Endothelial cell of umbilical vein (primary cell): ENCODE data around the gene LSM6. TPM values are rescaled to one million over a fixed set of nuclear protein-coding genes. Genes with fewer than 3 reads are reported as not detected.

ENCODE experiments used
- BruUV-seq: library from RNA; stranded (reverse); fragments of 400-500 nt; replicated peaks from 2 replicates; lab custom pipeline; 2021; lab: Mats Ljungman, UMichigan
- CTCF ChIA-PET: fragments of 300-600, 350-600 bp; sonication (Branson Sonifier 250); formaldehyde crosslinking; loops from one replicate; lab custom pipeline; 2021; ENCODE audit warnings: antibody characterized with exemption, inconsistent platforms; lab: Charles Lee
- POLR2A ChIA-PET: fragments of 300-600, 350-600 bp; sonication (Branson Sonifier 250); formaldehyde crosslinking; loops from one replicate; lab custom pipeline; 2021; ENCODE audit warnings: antibody characterized with exemption, inconsistent platforms; lab: Charles Lee
- DNase-seq: peaks from one replicate; pipeline ENCODE4 v3.0.0-alpha.2; 2011; ENCODE audit warnings: low read depth, low spot score
- FAIRE-seq: peaks from 2 replicates; lab custom pipeline; 2011; peaks lifted over from hg19 to GRCh38; lab: Jason Lieb, UNC
- H2AFZ ChIP-seq: 2 replicates; pipeline ENCODE4 v1.6.0; 2012; ENCODE audit warnings: low read depth, low read length, control low read depth, inconsistent platforms
- H3K27ac ChIP-seq: 2 replicates; pipeline ENCODE4 v1.5.1; 2011; ENCODE audit warnings: low read depth, mild to moderate bottlenecking, control low read depth, low read length, moderate library complexity; ENCODE audit not compliant: insufficient read depth
- H3K27me3 ChIP-seq, 2 experiments: 2 replicates each; pipeline versions ENCODE4 v1.6.0 to v1.6.1; 2011; ENCODE audit warnings: low read length in 2 of 2, mixed read lengths in 1 of 2; ENCODE audit not compliant: control insufficient read depth in 2 of 2, insufficient read depth in 2 of 2
- H3K36me3 ChIP-seq, 2 experiments: 2 replicates in 1 of 2; 3 replicates in 1 of 2; pipeline ENCODE4 v1.5.1; 2011; ENCODE audit warnings: low read length in 2 of 2, mild to moderate bottlenecking in 1 of 2, moderate library complexity in 1 of 2; ENCODE audit not compliant: control insufficient read depth in 2 of 2, insufficient read depth in 2 of 2; ENCODE audit errors: extremely low read depth in 1 of 2
- H3K4me1 ChIP-seq: 3 replicates; pipeline ENCODE4 v1.5.1; 2011; ENCODE audit warnings: mild to moderate bottlenecking, low read length; ENCODE audit not compliant: control insufficient read depth, insufficient read depth; ENCODE audit errors: extremely low read depth
- H3K4me2 ChIP-seq: 2 replicates; pipeline ENCODE4 v1.6.1; 2011; ENCODE audit warnings: low read length, control low read depth, mixed read lengths; ENCODE audit not compliant: insufficient read depth
- H3K4me3 ChIP-seq, 3 experiments: fragments of 200-600 bp in 1 of 3; sonication (generic), shearing (Covaris generic) in 1 of 3; replicated peaks in 1 of 3; 2 replicates each; pipeline ENCODE4 v1.5.1; 2011 to 2016; ENCODE audit warnings: control low read depth in 3 of 3, low read length in 3 of 3, mild to moderate bottlenecking in 2 of 3, inconsistent platforms in 1 of 3, low read depth in 1 of 3, moderate library complexity in 1 of 3; ENCODE audit not compliant: insufficient read depth in 1 of 3
- H3K79me2 ChIP-seq: 2 replicates; pipeline ENCODE4 v1.6.0; 2012; ENCODE audit warnings: low read length, inconsistent platforms; ENCODE audit not compliant: control insufficient read depth, insufficient read depth
- H3K9ac ChIP-seq: replicated peaks from 2 replicates; pipeline ENCODE3; 2011; ENCODE audit warnings: low read length, control low read depth; ENCODE audit not compliant: insufficient read depth; ENCODE audit errors: extremely low read depth
- H3K9me1 ChIP-seq: replicated peaks from 3 replicates; pipeline ENCODE4 v1.6.0; 2011; ENCODE audit warnings: mild to moderate bottlenecking, low read length; ENCODE audit not compliant: control insufficient read depth, insufficient read depth; ENCODE audit errors: extremely low read depth
- H3K9me3 ChIP-seq: replicated peaks from 2 replicates; pipeline ENCODE4 v1.5.1; 2012; ENCODE audit warnings: low read length, inconsistent platforms; ENCODE audit not compliant: control insufficient read depth, insufficient read depth
- H4K20me1 ChIP-seq: replicated peaks from 2 replicates; pipeline ENCODE3; 2011; ENCODE audit warnings: mild to moderate bottlenecking, low read length; ENCODE audit not compliant: control insufficient read depth, insufficient read depth; ENCODE audit errors: extremely low read depth
- CTCF ChIP-seq, 2 donors: IDR thresholded peaks; 1 replicate in 1 of 2; 2 replicates in 1 of 2; pipeline ENCODE4 v1.5.1; 2011; ENCODE audit warnings: low read length in 2 of 2, mild to moderate bottlenecking in 2 of 2, moderate library complexity in 2 of 2, control low read depth in 1 of 2, inconsistent platforms in 1 of 2, low read depth in 1 of 2; ENCODE audit not compliant: insufficient read depth in 1 of 2; ENCODE audit errors: extremely low read depth in 1 of 2
- EZH2 ChIP-seq: IDR thresholded peaks from 2 replicates; pipeline ENCODE4 v1.6.1; 2012; ENCODE audit warnings: borderline replicate concordance, low read depth, mild to moderate bottlenecking, moderate library complexity, low read length, inconsistent platforms; ENCODE audit not compliant: severe bottlenecking
- FOS ChIP-seq: IDR thresholded peaks from 2 replicates; pipeline ENCODE4 v1.6.1; 2011; ENCODE audit warnings: mild to moderate bottlenecking, low read length, moderate library complexity, borderline replicate concordance; ENCODE audit not compliant: insufficient read depth
- GATA2 ChIP-seq: IDR thresholded peaks from 2 replicates; pipeline ENCODE4 v1.7.0; 2011; ENCODE audit warnings: low read depth, mild to moderate bottlenecking, moderate library complexity, mixed read lengths, low read length; ENCODE audit not compliant: insufficient read length, insufficient read depth
- JUN ChIP-seq: IDR thresholded peaks from 2 replicates; pipeline ENCODE4 v1.6.1; 2011; ENCODE audit warnings: borderline replicate concordance, low read depth; ENCODE audit not compliant: insufficient read length, insufficient read depth
- MYC ChIP-seq: IDR thresholded peaks from one replicate; pipeline ENCODE4 v1.6.1; 2011; ENCODE audit warnings: mild to moderate bottlenecking, low read depth, low read length
- POLR2A ChIP-seq: IDR thresholded peaks from 2 replicates; pipeline ENCODE4 v1.6.1; 2012; ENCODE audit warnings: low read depth, mild to moderate bottlenecking, control low read depth, low read length
- POLR2AphosphoS5 ChIP-seq: IDR thresholded peaks from 2 replicates; pipeline ENCODE4 v1.6.1; 2012; ENCODE audit warnings: low read depth, mild to moderate bottlenecking, control low read depth, low read length, moderate library complexity; ENCODE audit not compliant: insufficient read depth
- dilution Hi-C: fragments of 300-500 bp; cut with MboI; formaldehyde crosslinking; loops from one replicate; pipeline ENCODE4 v1.15.0; 2019; ENCODE audit warnings: low sequenced_read_pairs; ENCODE audit not compliant: extremely low pct_ligation_motif_present
- intact Hi-C: fragments of 100-400 bp; cut with micrococcal nuclease; formaldehyde crosslinking; loops from one replicate; pipeline ENCODE4 v1.10.0; 2022
- polyA plus RNA-seq, 4 experiments: library from polyadenylated mRNA; depleted of rRNA in 3 of 4; stranded (reverse) in 3 of 4; unstranded in 1 of 4; fragments of >200 nt; gene quantifications; 2 replicates each; pipeline versions ENCODE4 v1.2.1 to v1.2.3, GENCODE V29; 2011 to 2012; ENCODE audit warnings: missing spikeins in 1 of 4
- total RNA-seq: library from RNA; stranded (reverse); gene quantifications from 2 replicates; pipeline ENCODE4 v1.2.3, GENCODE V29; 2021
- TF ChIP-seq, protein P1 (sequence below): IDR thresholded peaks from 2 replicates; pipeline ENCODE4 v1.6.1; 2011; ENCODE audit not compliant: insufficient read depth, insufficient read length

LSM6 gene
- total and polyA plus RNA-seq, 2 donors (not counting 3 experiments of a cell fraction or from before 2014, with no cell fraction given) = 20.3 to 43.1 TPM

DNA sequence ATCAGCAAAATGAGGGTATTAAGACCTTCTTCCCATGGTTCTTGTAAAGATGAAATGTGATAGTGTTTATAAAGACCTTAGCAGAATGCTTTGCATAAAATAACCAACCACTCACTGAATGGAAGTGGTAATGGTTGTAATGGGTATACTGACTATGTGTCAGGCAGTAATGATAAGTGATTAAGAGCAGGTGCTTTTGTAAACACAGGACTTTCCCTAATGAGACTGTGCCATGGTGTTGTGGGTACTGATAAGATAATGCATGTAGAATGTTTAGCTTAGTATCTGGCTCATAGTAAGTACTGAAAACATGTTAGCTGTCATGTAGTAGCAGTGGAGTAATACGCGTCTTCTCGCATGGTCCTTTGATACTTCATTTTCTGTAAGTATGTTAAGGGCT lies 6.9 kb downstream of the LSM6 start:
- Histone ChIP-seq H3K4me2 (no peak overlapping the region), H3K27me3 (no peaks in the 10 kb centered on the region), H3K27ac (no peak overlapping the region), H3K9me1 (no peaks in the 10 kb centered on the region), H3K9ac (no peak overlapping the region), H3K79me2 (peaks cover 47% of the 10 kb centered on the region), H3K4me3 (no peak overlapping the region), H4K20me1 (no peaks in the 10 kb centered on the region), H3K9me3 (no peaks in the 10 kb centered on the region), H2AFZ (no peak overlapping the region), H3K36me3 (peaks cover 0 to 7% of the 10 kb centered on the region in 2 experiments), H3K4me1 (no peaks in the 10 kb centered on the region)
- BruUV-seq = no TSS peak
- intact Hi-C loops = no loop called here
- POLR2A ChIA-PET = no interaction called here
- CTCF ChIA-PET = interaction anchor here (1.2 kb wide), 1 partner anchor 87 kb away, joined by 3 read pairs; no protein-coding TSS in a partner anchor
- dilution Hi-C loops = no loop called here
- no peak for FAIRE-seq
- no peak for TF ChIP-seq POLR2A
- no peak for TF ChIP-seq EZH2
- no peak for TF ChIP-seq FOS
- TF ChIP-seq POLR2AphosphoS5 = no peak
- TF ChIP-seq JUN = no peak
- TF ChIP-seq CTCF (IDR thresholded peaks at IDR 0.05; ENCODE audit: extremely low read depth in 1 of 2, insufficient read depth in 1 of 2, low read depth in 1 of 2, low read length in 2 of 2) = no peak
- TF ChIP-seq GATA2 = no peak
- TF ChIP-seq, protein P1, sequence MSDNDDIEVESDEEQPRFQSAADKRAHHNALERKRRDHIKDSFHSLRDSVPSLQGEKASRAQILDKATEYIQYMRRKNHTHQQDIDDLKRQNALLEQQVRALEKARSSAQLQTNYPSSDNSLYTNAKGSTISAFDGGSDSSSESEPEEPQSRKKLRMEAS = no peak
- no peak for TF ChIP-seq MYC
- no peak for DNase-seq
